DMS153 treated with DMSO at 0.1 percent for 48 hours (cell line): ENCODE measurements around the gene ROR1.

ENCODE experiments used
- DNase-seq: peaks from one replicate; lab custom pipeline; 2025; ENCODE audit not compliant: unreplicated experiment; lab: John Stamatoyannopoulos, UW

ROR1 gene

DNA sequence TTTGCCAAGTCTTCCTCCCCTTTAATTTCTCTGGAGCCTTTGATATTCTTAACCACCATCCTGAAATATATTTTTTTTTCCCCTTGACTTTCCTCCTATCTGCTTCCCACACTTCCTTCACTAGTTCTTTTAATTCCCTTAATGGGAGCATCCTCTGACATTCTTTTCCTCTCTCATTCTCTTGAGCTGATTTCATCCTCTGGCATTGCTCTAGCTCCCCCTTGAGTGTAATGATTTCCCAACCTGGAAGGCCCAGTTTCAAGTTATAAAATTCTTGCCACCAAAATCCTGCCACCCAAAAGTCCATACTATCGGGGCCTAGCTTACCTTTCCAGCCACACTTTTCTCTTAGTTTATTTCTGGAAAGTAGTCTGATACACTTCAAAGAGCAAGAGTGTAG is 390.2 kb downstream of the ROR1 start:
- peak; percentile 16 for DNase-seq

- no peak for DNase-seq
Measured at GRCh38 chr1:64166629-64167028, 392.8 kb downstream of the ROR1 start.

- DNase-seq = no peak
Measured at GRCh38 chr1:64167176-64167575, 393.4 kb downstream of the ROR1 start.

DNA sequence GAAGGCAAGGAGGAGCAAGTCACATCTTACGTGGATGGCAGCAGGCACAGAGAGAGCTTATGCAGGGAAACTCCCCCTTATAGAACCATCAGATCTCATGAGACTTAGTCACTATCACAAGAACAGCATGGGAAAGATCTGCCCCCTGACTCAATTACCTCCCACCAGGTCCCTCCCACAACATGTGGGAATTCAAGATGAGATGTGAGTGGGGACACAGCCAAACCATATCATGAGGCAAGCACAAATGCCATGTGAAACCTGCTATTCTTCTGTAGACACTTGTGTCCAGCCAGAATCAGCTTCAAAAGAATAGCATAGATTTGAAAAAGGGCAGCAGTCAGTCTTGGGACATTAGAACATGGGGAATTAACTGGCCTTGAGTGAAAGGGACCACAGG is 397.4 kb downstream of the ROR1 start:
- no peak for DNase-seq

- DNase-seq = peak; percentile 70
Measured at GRCh38 chr1:64171797-64172281, 398.0 kb downstream of the ROR1 start.

GRCh38 chr1:64172458-64172983 is 398.7 kb downstream of the ROR1 start:
- DNase-seq = peak; percentile 96

DNA sequence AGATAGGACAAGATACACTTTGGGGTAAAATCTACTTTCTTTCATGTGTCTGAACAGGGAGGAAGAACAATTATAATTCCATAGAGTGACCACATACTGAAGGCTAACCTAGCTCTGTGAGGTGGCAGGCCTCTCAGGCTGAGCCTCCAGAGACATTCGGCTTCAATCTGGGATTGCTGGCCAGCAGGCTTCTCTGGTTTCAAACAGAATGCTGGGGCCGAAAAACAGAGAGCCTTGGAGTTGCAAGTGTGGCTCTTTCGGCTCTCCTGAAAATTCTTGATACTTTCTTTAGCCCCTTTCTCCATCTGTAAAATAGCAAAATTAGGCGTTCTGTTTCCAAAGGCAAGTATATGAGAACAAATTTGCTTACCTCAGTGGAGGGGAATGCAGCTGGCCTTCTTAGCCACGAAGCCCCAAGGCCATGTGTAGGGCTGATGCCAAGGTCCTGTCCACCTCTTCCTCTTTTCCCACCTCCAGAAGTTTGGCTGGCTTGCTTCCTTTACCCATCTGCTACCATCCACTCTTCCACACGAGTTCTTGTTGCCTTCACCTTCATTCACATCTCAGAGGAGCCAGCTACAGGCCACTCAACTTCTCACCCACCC is 399.6 kb downstream of the ROR1 start:
- DNase-seq = no peak

DNA sequence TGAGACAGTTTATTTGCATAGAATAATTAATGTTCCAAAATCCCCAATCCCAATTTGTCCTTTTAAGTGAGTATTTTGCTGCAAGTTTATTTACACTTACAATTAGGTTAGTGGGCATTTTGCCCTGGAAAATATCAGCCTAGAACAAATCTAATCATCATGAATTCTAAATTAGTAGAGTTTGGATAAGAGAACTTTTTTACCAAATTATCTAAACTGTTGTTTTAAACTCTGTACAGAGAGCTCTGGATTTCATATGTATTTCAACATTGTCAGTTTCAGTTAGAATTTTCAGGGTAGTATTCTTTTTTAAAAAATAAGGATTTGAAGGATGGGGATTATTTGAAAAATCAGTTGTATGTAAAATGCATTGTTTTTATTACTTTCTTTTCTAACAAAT is 401.8 kb downstream of the ROR1 start:
- no peak for DNase-seq

- no peak for DNase-seq
Measured at GRCh38 chr1:64176659-64177058, 402.8 kb downstream of the ROR1 start.

GRCh38 chr1:64179588-64179987 is 405.8 kb downstream of the ROR1 start:
- no peak for DNase-seq

GRCh38 chr1:64182207-64182606 is 408.4 kb downstream of the ROR1 start:
- DNase-seq = no peak

DNA sequence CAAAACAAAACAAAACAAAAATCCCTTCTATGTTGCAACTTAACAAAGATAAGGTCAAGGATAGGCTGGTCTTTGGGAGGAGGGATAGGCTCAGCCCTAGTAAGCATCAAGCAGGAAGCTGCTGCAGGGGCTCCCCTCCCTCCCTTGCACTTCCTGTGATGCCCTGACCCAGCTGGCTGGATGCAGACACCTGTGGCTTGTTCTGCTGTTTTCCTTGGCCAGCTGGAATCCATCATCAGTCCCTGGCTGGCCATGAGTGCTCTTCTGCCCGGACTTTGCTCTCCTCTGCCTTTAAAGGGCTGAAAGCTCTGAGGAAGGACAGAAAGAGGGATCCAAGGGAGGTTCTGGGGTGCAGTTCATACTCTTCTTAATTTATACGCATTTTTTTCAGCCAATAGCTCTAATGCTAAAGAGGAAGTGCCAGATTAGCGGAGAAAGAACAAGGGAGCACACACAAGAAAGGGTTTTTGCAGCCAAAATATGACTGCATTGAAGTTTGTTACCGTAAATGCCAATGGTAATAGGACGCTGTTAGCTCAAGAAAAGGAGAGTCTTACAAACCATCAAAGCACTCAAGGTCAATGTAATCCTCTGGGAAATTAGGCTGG is 409.7 kb downstream of the ROR1 start:
- peak; percentile 44 for DNase-seq

DNA sequence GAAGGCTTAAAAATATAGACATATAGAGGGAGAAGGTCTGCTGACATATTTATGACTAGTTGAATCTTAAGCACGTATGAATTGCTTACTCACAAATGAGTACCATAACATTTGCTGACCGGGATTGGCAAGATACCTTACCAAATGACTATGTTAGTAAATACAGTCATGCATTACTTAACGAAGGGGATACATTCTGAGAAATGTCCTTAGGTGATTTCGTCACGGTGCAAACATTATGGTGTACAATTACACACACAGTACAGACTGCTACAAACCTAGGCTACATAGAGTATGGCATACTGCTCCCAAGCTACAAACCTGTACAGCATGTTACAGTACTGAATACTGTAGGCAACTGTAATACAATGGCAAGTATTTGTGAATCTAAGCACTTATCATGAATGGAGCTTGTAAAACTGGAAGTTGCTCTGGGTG is 410.2 kb downstream of the ROR1 start:
- peak; percentile 31 for DNase-seq

DNA sequence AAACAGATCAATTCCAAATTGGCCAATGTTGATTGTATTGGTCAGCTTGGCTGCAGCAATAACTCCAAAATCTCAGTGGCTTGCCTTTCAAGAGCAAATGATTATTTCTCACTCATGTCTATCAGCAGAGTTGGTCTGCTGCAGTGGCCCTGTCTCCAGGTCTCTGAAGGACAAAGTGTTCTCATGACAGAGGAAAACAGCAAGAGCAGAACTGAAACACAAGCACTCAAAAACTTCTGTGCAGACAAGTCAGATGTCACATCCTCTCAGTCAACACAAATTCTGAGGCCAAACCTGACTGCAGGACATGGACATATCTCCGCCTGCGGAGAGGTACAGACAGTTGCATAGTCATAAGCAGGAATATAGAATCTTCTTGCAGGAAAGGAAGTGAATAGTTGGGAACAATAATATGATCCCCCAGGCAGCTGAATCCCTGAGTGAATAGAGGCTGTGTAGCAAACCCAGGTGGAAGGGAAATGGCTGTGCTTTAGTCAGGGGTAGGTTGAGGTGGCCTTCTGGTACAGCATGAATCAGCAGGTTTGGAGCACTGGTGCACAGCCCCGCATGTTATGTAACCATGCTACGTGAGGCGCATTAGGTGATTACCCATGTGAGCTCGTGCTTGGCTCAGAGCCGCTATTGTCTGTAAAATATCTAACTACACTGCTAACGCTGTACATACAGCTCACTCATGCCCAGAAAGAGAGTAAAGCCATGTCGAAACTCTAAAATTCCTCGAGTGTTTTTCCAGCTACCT is 412.5 kb downstream of the ROR1 start:
- no peak for DNase-seq

GRCh38 chr1:64186898-64187280 is 413.1 kb downstream of the ROR1 start:
- no peak for DNase-seq

DNA sequence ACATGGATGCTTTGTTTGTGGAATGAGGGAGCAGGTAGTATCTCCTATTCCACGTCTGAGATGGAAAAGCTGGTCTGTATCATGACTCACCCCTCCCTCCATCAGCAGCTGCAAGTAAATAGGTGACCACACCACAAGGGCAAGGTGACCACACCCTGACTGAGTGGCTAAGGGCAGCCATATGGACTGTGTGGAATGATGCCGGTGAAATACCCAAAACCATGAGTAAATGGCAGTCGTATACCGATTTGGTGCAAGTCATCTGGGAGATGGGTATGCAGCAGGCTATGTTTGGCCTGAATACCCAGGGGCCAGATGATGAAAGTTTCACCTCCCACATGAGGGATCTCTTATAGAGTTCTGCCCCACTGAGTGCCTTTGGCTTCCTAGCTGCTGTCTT is 413.8 kb downstream of the ROR1 start:
- DNase-seq = no peak

DNA sequence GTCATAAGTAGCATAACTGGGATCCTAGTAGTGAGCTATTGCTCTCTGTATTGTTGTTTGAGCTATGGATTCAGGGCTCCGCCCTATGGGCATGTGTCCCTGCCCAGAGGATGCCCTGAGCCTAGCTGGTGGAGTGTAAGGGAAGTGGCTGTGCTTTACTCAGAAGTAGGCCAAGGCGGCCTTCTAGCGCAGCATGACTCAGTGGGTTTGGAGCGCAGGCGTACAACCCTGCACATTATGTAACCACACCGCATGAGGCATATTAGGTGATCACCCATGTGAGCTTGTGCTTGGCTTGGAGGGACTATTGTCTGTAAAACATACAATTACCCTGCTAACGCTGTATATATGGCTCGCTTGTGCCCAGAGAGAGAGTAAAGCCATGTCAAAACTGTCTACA is 418.5 kb downstream of the ROR1 start:
- DNase-seq = no peak

GRCh38 chr1:64194168-64195080 is 420.6 kb downstream of the ROR1 start:
- DNase-seq = no peak

DNA sequence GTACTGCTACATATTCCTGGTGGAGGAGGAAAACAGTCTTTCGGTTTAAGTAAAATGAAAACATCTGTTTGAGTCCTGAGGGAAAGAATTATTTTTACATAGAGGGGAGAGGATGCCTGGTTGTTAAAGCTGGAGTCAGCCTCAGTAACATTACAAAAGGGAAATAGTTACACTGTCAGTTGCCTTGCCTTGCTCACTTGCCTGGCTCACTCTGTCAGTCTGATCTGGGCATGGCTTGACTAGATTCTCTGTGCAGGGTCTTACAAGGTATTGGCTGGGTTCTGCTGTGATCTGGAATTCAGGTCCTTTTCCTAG is 421.2 kb downstream of the ROR1 start:
- no peak for DNase-seq

- DNase-seq = no peak
Measured at GRCh38 chr1:64196074-64196870, 422.5 kb downstream of the ROR1 start.
